DMS 273 treated with DMSO at 0.1 percent for 48 hours (cell line): Measurements from ENCODE around the gene B4GALT5.

ENCODE experiments used
- DNase-seq: peaks from one replicate; lab custom pipeline; 2025; lab: John Stamatoyannopoulos, UW

Gene B4GALT5

DNA sequence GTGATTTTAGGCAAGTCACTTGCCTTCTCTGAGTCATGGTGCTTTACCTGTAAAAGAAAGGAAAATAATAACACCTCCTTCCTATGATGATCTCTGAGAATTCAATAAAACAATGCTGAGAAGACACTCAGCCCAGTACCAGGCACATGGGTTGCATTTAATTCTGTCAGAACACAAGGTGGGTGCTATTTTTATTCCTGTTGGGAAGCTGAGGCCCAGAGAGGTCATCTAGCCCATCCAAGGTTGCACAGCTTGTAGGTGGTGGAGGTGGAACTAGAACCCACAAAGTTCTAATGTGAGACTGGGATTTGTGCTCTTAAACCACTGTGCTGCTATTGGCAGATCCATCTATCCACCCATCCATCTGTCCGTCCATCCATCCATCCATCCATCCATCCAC, 106.1 kb downstream of the B4GALT5 start:
- no peak for DNase-seq

DNA sequence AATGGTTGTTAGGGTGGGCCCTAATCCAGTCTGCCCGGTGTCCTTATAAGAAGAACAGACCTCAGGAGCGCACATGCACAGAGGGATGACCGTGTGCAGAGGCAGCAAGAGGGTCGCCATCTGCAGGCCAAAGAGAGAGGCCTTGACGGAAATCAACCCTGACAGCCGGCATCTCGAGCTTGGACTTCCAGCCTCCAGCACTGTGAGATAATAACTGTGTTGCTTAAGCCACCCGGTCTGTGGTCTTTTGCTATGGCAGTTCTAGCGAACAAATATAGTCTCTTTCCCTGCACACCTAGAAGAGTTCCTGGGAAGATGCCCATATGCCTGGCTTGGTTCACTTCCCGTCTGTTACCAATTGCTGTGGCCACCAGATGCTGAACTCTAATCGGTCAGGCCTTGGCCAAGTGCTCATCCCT, 110.5 kb downstream of the B4GALT5 start:
- DNase-seq = peak; percentile 9

DNA sequence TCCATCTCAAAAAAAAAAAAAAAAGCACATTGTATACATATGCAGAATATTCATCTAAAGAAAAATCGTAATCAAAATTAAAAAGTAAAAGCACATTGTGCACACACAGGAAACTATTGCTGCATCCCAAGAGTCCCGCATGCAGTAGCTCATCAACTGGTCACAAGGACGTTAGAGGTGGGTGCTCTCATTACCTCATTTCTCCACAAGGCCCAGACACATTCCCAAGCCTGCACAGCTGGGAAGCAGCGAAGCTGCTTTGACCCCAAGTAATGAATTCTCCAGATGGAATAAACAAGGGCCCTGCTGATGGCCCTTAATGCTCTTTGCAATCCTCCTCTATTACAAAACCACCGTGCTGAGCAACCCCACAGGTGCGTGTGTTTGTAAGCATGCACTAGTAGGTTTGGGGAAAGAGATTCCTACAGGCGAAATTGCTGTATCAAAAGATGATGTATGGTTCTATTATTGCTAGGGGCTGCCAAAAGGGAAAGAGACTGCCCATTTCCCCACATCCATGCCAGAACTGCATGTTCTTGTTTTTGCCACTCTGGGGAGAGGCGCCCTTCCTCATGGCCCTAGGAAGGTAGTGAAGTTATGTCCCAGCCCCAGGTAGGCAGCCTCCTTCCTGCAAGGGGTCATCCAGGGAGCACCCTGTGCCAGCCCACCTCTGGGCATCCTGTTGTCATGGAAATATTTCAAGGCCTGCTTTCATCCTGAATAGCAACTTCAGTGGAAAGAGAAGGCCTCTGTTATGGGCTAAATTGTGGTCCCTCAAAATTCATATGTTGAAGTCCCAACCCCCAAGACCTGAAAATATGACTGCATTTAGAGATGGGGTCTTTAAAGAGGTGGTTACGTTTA, 111.1 kb downstream of the B4GALT5 start:
- no peak for DNase-seq

DNA sequence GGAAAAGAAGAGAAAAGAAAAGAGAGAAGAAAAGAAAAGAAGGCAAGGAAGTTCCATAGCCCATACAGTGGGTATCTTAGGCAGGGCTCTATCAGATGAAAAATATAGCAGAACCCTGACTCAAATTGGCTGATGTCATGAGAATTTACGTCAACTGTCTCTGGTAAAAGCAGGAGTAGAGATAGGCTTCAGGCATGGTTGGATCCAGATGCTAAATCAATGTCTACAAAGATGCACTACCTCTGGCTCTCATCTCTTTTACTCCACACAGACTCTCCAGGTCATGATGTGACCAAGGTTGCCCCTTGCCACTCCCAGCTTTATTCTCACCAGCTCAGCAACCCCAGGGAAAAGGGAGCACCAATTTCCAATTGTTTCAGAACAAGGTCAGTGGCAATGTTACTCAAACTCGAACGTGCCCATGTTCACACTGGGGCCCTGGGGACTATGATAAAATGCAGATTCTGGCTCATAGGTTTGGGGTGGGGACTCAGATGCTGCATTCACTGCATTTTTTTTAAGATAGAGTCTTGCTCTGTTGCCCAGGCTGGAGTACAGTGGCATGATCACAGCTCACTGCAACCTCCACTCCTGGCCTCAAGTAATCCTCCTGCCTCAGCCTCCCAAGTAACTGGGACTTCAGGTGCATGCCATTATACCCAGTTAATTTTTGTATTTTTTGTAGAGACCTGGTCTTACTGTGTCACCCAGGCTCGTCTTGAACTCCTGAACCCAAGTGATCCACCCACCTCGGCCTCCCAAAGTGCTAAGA, 112.3 kb downstream of the B4GALT5 start:
- no peak for DNase-seq

DNA sequence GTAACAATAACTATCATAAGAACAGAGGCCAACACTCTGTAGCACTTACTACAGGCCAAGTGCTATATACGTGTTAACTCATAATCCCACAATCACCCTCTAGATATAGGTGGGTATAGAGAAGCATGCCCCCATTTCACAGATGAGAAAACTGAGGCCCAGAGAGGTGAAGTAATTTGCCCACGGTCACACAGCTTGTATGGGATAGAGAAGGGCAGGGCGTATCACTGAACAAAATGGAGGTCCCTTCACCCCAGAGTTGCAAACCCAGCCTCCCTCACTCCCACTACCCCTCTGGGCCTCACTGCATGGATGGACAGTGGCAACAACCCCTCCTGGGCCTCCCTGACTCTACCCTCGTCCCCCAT, 113.9 kb downstream of the B4GALT5 start:
- no peak for DNase-seq

DNA sequence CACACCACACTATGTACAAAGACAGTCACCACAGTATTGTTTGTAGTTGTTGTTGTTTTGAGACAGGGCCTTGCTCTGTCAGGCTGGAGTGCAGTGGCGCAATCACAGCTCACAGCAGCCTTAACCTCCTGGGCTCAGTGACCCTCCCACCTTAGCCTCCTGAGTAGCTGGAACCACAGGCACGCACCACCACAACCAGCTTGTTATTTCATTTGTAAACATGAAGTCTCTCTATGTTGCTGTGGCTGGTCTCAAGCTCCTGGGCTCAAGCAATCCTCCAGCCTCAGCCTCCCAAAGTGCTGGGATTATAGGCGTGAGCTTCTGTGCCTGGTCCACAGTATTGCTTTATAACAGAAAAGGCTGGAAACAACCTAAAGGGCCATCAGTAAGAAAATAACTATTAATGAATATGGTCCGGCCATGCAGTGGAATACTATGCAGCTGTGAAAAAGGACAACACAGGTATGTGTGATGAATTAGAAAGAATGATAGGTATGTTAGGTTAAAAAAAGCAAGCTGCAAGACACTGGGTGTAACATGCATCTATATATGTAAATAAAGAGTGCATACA, 115.8 kb downstream of the B4GALT5 start:
- no peak for DNase-seq

DNA sequence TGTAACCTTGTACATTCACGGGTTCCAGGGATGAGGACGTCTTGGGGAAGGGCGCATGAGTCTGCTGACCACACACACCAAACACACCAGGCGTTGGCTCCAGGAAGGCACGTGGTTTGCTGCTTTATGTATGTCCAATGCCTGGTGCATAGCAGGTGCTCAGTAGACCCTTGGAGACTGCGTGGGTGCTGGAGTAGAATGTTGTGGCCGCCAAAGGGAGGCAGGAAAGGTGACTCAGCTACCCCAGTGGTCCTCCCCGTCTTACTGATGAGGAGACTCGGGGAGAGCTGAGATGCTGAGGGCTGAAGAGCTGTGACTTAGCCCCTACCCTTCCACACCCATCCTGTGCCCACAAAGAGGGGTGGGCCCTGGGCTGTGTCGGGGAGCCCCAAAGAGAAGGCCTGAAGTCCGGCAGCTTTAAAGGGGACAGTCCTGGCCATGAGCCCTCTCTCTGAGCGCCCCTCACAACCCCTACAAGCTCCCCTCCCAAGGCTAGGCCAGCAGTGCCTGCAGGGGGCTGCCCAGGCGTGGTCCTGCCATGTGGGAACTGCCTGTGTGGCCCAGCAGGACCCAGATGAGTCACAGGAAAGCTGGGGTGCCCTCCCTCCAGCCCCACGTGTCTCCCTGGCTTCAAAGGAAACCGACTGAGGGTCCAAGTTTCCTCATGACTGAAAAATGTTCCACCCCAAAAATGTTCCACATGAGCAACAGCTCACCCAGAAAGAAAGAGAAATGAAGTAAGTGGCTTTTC, 117.7 kb downstream of the B4GALT5 start:
- DNase-seq = no peak

DNA sequence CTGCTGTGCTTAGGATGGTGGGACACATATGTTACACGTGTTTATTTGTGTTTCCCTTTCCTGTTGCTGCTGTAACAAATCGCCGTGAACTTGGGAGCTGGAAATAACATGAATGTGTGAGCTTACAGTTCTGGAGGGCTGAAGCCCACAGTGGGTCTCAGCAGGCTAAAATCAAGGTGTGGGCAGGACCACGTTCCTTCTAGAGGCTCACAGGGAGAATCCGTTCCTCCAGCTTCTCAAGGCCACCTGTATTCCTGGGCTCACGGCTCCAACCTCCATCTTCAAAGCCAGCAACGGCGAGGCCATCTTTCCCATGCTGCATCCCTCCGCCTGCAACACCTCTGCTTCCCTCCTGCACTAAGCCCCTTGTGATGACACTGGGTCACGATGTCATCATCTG, 118.3 kb downstream of the B4GALT5 start:
- DNase-seq = no peak

DNA sequence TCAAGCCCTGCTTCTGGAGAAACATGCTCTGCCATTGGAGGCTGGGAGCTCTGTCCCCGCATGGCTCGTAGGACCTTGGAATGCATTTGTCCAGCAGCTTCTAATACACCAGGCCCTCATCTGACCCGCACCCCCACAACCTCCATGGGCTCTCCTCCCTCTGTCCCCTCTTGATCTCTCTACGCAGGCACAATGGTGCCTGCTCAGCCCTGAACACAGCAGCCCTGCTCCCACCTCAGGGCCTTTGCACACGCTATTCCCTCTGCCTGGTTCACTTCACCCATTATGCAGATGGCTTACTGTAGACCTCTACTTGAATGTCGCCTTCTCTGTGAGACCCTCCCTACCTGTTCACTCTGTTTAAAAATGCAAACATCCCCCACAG, 118.8 kb downstream of the B4GALT5 start:
- no peak for DNase-seq

DNA sequence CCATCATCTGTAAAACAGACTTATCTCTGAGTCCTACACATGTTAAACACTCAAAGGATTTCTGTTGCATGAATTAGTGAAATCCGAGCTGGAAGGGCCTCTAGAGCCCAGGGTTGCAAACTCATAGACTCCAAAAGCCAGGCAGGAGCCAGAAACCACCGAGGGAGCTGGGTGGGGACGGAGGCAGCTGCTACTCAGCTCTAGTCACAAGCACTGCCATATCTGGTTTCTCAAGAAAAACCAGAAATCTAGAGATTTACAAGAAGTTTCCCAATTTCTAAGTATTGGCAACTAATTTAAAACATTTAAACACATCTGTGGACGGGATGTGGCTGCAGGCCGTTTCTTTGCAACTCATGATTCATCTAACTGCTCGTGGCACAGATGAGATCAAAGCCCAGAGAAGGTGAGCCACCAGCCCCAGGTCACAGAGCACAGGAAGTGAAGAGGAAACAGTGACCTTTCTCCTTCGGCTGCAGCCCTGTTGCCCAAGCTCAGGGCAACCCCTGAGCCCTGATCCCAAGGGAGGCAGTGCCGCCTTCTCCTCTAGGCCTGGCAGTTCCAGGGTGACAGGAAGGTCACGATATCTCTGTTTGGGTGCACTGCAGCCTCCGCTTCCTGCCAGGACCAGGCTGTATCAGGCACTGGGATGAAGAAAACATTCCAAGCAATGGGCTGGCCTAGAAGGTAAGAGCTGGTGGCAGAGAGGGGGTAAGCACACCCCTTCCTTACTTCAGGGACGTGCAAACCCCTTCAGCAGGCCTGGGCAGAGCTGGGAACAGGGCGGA, 119.3 kb downstream of the B4GALT5 start:
- no peak for DNase-seq

DNA sequence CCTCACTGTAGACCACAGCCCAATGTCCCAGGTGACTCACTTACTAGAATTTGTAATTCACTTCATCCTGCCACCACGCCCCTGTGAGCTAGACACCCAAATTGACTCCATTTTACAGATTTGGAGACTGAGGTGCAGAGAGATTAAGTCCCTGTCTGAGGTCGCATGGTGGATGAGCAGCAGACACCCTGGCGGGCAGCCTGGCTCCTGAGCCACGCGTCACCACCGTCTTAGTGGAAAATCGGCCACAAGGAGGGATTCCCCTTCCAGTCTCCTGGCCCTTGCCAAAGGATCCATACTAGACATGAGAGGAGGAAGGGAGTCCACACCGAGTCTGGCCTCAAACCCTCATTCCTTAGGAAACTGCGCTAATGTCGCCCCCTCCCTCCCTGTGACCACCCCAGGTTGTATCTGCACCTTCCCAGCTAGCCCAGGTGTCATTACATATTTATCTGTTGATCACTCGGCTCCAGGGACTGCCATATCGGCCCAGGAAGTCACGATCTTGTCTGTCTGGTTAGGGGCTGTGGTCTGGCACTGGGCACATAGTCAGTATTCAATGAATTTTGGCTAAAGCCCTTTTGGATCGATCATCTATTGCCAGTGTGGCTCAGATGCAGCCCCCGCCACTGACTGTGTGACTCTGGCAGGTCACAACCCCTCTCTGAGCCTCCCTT, 120.1 kb downstream of the B4GALT5 start:
- no peak for DNase-seq

DNA sequence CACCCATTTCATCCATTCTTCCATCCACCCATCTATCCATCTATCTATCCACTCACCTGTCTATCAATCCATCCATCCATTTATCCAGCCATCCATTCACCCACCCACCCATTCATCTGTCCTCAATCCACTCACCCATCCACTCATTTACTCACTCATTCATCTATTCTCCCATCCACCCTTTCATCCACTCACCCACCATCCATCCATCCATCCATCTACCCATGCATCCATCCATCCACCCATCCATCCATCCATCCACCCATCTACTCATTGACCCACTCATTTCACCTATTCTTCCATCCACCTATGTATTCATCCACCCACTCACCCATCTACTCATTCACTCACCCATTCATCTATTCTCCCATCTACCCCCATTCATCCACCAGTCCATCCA, 121.6 kb downstream of the B4GALT5 start:
- DNase-seq = no peak

DNA sequence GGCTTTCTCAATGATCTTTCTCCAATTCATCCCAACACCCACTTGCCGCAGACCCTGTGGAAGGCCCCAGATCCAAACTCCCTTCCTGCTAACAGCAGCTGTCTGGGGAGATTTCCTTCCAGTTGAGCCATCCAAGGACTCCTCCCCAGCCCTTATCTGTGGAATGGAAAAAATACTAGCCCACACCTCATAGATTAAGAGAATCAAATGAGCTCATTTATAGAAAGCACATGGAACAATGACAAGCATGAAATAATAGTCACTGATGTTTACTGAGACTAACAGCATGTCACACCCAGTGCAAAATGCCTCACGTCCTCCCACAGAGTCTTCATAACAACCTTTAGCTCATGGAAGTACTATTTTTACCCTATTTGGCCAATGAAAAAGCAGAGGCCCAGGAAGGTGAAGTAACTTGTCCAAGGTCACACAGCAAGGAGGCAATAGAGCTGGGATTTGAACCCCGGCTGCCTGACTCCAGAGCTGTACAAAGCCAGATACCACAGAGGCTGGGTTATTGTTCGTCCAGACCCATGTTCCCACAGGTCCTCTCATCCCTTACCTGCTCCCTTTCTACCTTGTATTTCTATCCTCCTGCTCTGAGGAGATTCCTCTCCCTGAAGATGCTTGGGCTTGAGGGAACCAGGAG, 122.3 kb downstream of the B4GALT5 start:
- no peak for DNase-seq

DNA sequence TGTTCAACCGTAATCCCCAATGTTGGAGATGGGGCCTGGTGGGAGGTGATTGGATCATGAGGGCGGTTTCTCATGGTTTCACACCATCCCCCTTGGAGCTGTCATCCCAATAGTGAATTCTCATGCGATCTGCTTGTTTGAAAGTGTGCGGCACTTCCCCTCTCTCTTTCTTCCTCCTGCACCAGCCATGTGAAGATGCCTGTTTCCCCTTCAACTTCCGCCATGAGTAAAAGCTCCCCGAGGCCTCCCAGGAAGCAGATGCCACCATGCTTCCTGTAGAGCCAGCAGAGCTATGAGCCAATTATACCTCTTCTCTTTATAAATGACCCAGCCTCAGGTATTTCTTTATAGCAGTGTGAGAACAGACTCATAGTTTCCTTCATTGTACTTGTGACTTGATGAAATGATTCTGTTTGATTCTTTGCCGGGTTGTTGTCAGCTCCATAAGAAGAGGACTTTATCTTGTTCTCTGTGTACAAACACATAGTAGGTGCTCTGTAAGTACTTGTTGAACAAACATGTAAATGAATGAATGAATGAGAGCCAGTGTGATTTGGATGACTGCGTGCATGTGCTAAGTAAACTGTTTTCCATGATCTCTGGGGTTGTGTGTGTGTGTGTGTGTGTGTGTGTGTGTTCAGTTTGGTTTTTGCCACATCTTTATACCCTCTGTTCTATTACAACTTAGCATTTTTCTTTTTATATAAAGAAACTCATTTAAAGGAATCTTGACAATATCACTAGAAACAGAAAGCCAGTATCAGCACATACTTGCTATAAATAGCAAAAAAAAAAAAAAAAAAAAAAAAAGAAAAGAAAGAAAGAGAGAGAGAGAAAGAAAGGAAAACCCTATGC, 123.3 kb downstream of the B4GALT5 start:
- DNase-seq = no peak

DNA sequence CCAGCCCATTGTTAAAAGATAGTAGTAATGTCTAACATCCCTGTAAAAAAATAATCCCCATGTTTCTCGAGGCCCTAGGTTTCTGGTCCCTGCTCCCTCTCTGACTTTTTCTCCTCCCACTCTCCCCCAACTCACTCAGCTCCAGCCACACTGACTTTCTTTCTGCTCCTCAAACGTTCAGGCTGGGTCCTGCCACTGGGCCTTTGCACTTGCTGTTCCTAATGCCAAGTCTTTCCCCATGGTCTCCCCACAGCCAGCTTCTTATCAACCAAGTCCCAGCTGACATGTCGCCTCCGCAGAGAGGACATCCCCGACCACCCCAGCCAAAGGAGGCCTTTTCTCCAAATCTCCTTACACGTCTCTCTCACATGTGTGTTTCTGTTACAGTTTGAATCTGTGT, 123.9 kb downstream of the B4GALT5 start:
- DNase-seq = no peak

DNA sequence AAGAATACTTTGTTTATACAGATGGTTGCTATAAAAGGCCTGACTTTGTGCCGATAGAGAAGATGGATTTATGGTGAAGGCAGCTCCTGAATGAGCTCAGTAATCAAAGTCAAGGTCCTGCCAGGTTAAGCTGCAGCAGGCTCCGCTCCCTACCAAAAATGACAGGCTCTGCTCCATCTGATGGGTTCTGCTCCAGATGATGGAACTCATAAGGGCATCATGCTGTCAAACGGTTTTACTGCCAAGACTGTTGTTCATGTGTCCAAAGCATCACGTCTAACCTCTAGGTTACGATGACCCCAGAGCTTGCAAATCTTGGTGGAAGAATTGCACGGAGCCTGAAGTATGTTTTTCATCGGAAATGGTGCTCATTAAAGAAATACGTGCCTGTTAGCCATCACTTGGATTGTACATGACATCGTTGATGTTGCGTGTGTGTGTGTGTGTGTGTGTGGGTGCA, 126.5 kb downstream of the B4GALT5 start:
- no peak for DNase-seq

DNA sequence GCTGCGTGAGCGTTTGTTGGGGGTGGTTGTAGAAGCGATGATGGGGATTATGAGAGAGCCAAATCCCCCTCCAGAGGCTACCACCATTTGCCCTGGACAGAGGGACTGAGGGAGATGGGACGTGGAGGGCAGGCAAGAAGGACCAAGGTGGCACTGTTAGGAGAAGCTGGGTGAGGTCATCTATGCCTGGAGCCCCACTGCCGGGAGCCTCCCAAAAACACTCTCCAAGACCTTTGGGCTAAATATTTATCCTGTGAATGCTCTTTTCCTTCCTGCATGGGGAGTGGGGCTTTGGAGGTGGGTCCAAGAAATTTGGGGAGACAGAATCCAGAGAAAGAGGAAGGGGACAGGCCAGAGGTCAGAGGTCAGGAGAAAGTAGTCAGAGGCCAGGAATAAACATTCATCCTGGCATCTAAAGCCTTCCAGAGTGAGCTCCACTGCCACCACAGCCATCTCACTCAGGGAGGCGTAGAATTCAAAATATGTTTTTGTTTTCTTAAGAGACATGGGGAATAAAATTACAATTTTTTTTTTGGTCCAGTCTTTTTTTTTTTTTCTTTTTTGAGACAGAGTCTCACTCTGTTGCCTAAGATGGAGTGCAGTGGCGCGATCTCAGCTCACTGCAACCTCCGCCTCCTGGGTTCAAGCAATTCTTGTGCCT, 128.0 kb downstream of the B4GALT5 start:
- no peak for DNase-seq

DNA sequence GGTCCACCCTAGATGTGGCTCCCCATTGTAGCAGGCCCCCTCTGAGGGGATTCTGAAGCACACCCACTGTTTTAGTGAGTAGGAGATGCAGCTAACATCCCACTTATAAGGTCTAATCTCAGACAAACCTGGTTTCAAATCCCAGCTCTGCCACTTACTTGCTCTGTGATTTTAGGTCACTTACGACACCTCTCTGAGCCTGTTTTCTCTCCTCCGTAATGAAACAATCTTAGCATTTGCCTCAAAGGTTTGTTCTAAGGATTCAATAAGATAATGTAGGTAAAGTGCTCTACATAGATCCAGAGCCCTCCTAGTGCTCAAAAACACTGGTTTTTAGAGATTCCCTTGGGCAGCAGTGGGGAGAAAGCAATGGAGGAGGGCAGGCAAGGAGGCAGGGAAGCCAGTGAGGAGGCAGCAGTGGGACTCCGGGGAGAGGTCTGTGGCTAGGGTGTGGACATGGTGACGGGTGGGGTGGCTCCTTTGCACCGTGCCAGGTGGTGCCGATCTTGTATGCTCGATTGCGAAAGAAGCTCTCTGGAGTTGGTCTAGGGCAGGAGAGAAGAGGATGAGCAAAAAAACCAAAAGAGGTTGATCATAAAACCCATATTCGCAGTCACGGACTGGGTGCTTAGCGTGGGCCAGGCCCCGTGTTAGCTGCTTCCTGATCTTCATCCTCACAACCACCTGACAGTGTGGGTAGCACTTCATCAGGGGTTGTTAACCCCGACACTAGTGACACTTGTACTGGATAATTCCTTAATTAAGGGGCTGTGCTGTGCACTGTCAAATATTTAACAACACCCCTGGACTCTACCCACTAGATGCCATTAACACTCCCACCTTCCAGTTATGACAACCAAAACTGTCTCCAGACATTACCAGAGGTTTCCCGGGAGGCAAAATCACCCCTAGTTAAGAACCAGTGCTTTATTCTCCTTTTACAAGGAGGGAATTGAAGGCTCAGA, 129.0 kb downstream of the B4GALT5 start:
- no peak for DNase-seq
